ENCODE results near the gene LMLN. TPM values are rescaled to one million over a fixed set of nuclear protein-coding genes. Genes with fewer than 3 reads are reported as not detected.

LMLN gene
- polyA plus RNA-seq, 3 donors: 0.41 to 1.3 (median 1.00) TPM

- Mint-ChIP-seq H3K4me3 (no peak overlapping the region), H3K9me3 (peaks cover 0 to 3% (median 0%) of the 10 kb centered on the region in 7 donors), H3K27me3 (ENCODE audit: low read depth in 3 of 3) (peaks cover 0 to 6% (median 1%) of the 10 kb centered on the region in 3 donors), H3K27ac (peak overlapping the region in 2 of 7 donors; percentile 12 to 41), H3K4me1 (peaks cover 22% of the 10 kb centered on the region), H3K36me3 (no peaks in the 10 kb centered on the region)
- no peaks in the 10 kb centered on the region for H3K27me3 ChIP-seq (ENCODE audit: control insufficient read depth in 2 of 2, insufficient read depth in 2 of 2, low read length in 2 of 2)
- intact Hi-C loops (cut with micrococcal nuclease): no loop called here
- no peaks in the 10 kb centered on the region for H3K79me2 ChIP-seq (ENCODE audit: insufficient read depth, low read length)
- H3K9me3 ChIP-seq (replicated peaks in 1 of 2; ENCODE audit: control insufficient read depth in 1 of 2, insufficient read depth in 1 of 2, low read length in 2 of 2): no peaks in the 10 kb centered on the region
- peaks cover 10 to 14% of the 10 kb centered on the region in 2 donors for H3K4me1 ChIP-seq (ENCODE audit: control insufficient read depth in 1 of 2, insufficient read depth in 2 of 2, low read length in 2 of 2)
- H4K20me1 ChIP-seq (ENCODE audit: insufficient read depth, low read length): no peaks in the 10 kb centered on the region
- no peak for TF ChIP-seq CTCF (IDR thresholded peaks at IDR 0.05)
- H3K4me3 ChIP-seq (replicated peaks in 1 of 3; ENCODE audit: low read depth in 2 of 3, low read length in 3 of 3): no peak overlapping the region
- 82% methylated on average over 5 of the region's 18 CpGs for WGBS (ENCODE audit: insufficient coverage)
- H2AFZ ChIP-seq (ENCODE audit: insufficient read depth, low read depth, low read length, poor library complexity, severe bottlenecking): peak overlapping the region; percentile 50
- H3K36me3 ChIP-seq (replicated peaks in 1 of 2; ENCODE audit: control insufficient read depth in 1 of 2, insufficient read depth in 2 of 2, low read length in 2 of 2): no peaks in the 10 kb centered on the region
- H3K9ac ChIP-seq (ENCODE audit: insufficient read depth, low read length, poor library complexity, severe bottlenecking): no peak overlapping the region
- DNase-seq: no peak
- no peak overlapping the region for H3K4me2 ChIP-seq (replicated peaks; ENCODE audit: extremely low read depth, low read length, poor library complexity, severe bottlenecking)
- no peak overlapping the region for H3K27ac ChIP-seq (ENCODE audit: low read depth in 1 of 2, low read length in 2 of 2)
These were observed 72.3 kb downstream of the LMLN start for GRCh38 chr3:198032039-198032936.

GRCh38 chr3:198043119-198043518, 83.1 kb downstream of the LMLN start:
- Histone ChIP-seq H3K9ac (ENCODE audit: insufficient read depth, low read length, poor library complexity, severe bottlenecking) (no peak overlapping the region), H3K4me2 (replicated peaks; ENCODE audit: extremely low read depth, low read length, poor library complexity, severe bottlenecking) (no peak overlapping the region), H2AFZ (ENCODE audit: insufficient read depth, low read depth, low read length, poor library complexity, severe bottlenecking) (no peak overlapping the region), H3K36me3 (replicated peaks in 1 of 2; ENCODE audit: control insufficient read depth in 1 of 2, insufficient read depth in 2 of 2, low read length in 2 of 2) (no peaks in the 10 kb centered on the region), H3K4me1 (ENCODE audit: control insufficient read depth in 1 of 2, insufficient read depth in 2 of 2, low read length in 2 of 2) (no peaks in the 10 kb centered on the region), H3K4me3 (replicated peaks in 1 of 3; ENCODE audit: low read depth in 2 of 3, low read length in 3 of 3) (no peak overlapping the region), H3K27me3 (ENCODE audit: control insufficient read depth in 2 of 2, insufficient read depth in 2 of 2, low read length in 2 of 2) (no peaks in the 10 kb centered on the region), H3K79me2 (ENCODE audit: insufficient read depth, low read length) (no peaks in the 10 kb centered on the region), H4K20me1 (ENCODE audit: insufficient read depth, low read length) (no peaks in the 10 kb centered on the region), H3K9me3 (replicated peaks in 1 of 2; ENCODE audit: control insufficient read depth in 1 of 2, insufficient read depth in 1 of 2, low read length in 2 of 2) (no peaks in the 10 kb centered on the region), H3K27ac (ENCODE audit: low read depth in 1 of 2, low read length in 2 of 2) (no peak overlapping the region)
- no peak for TF ChIP-seq CTCF (IDR thresholded peaks at IDR 0.05)
- WGBS (ENCODE audit: insufficient coverage): 93% methylated on average over 9 of the region's 9 CpGs
- Mint-ChIP-seq H3K27me3 (ENCODE audit: low read depth in 3 of 3) (peaks cover 0 to 2% (median 1%) of the 10 kb centered on the region in 3 donors), H3K4me3 (no peak overlapping the region), H3K4me1 (no peaks in the 10 kb centered on the region), H3K27ac (no peak overlapping the region), H3K9me3 (peaks cover 0 to 5% (median 0%) of the 10 kb centered on the region in 7 donors), H3K36me3 (peaks cover 3 to 6% of the 10 kb centered on the region in 2 donors)
- DNase-seq: no peak
- intact Hi-C loops (cut with micrococcal nuclease): no loop called here
